Loucy (cell line): ENCODE measurements around the gene CCHCR1.

Experiments
- H2AFZ ChIP-seq: fragments of 200-600 bp; sonication (generic); 2 replicates; pipeline ENCODE4 v1.6.0; 2016; ENCODE audit warnings: antibody characterized with exemption, mild to moderate bottlenecking, low read length, moderate library complexity
- H3F3A ChIP-seq: fragments of 200-600 bp; 2 replicates; pipeline ENCODE4 v1.6.0; 2016; ENCODE audit warnings: antibody characterized with exemption, low read depth, mild to moderate bottlenecking
- H3K27me3 ChIP-seq: fragments of 200-600 bp; sonication (generic); 2 replicates; pipeline ENCODE4 v1.6.1; 2014; ENCODE audit warnings: low read length, mild to moderate bottlenecking; ENCODE audit not compliant: insufficient read depth, poor library complexity, severe bottlenecking
- H3K36me3 ChIP-seq: fragments of 200-600 bp; sonication (generic); 2 replicates; pipeline ENCODE4 v1.6.1; 2016; ENCODE audit warnings: low read length; ENCODE audit not compliant: insufficient read depth
- H3K4me1 ChIP-seq: fragments of 200-600 bp; sonication (generic); 2 replicates; pipeline ENCODE4 v1.5.1; 2014; ENCODE audit warnings: low read length, mild to moderate bottlenecking; ENCODE audit not compliant: insufficient read depth, poor library complexity, severe bottlenecking
- H3K4me2 ChIP-seq: fragments of 200-600 bp; sonication (generic); 2 replicates; pipeline ENCODE4 v1.6.0; 2014; ENCODE audit warnings: antibody characterized with exemption, low read length, low read depth, mild to moderate bottlenecking; ENCODE audit not compliant: poor library complexity, severe bottlenecking
- H3K4me3 ChIP-seq: fragments of 200-600 bp; sonication (generic); 2 replicates; pipeline ENCODE4 v1.5.1; 2014; ENCODE audit warnings: low read length, mild to moderate bottlenecking, mixed read lengths; ENCODE audit not compliant: poor library complexity, severe bottlenecking
- H3K79me2 ChIP-seq: fragments of 200-600 bp; sonication (generic); 2 replicates; pipeline ENCODE4 v1.6.1; 2014; ENCODE audit warnings: low read length; ENCODE audit not compliant: insufficient read depth
- H3K9ac ChIP-seq: fragments of 200-600 bp; sonication (generic); 2 replicates; pipeline ENCODE4 v1.6.0; 2014; ENCODE audit warnings: mild to moderate bottlenecking, low read depth, low read length, moderate library complexity; ENCODE audit not compliant: poor library complexity, severe bottlenecking
- H3K9me2 ChIP-seq: fragments of 200-600 bp; sonication (generic); replicated peaks from 2 replicates; pipeline ENCODE4 v1.6.1; 2016; ENCODE audit warnings: low read depth, low read length, mixed read lengths
- H3K9me3 ChIP-seq: fragments of 200-600 bp; sonication (generic); 2 replicates; pipeline ENCODE4 v1.6.1; 2014; ENCODE audit warnings: mild to moderate bottlenecking, antibody characterized with exemption, low read length, low read depth; ENCODE audit not compliant: insufficient read depth
- H4K20me1 ChIP-seq: fragments of 200-600 bp; sonication (generic); 2 replicates; pipeline ENCODE4 v1.6.0; 2014; ENCODE audit warnings: antibody characterized with exemption, low read length, mild to moderate bottlenecking; ENCODE audit not compliant: insufficient read depth, poor library complexity, severe bottlenecking
- CTCF ChIP-seq: fragments of 200-600 bp; sonication (generic); conservative IDR thresholded peaks from 2 replicates; pipeline ENCODE4 v1.5.1; 2014; ENCODE audit warnings: mild to moderate bottlenecking, antibody characterized with exemption, low read length
- EZH2phosphoT487 ChIP-seq: fragments of 200-600 bp; IDR thresholded peaks from 2 replicates; pipeline ENCODE4 v1.6.1; 2018; ENCODE audit warnings: antibody characterized with exemption, mild to moderate bottlenecking, moderate library complexity, borderline replicate concordance

CCHCR1 gene

DNA sequence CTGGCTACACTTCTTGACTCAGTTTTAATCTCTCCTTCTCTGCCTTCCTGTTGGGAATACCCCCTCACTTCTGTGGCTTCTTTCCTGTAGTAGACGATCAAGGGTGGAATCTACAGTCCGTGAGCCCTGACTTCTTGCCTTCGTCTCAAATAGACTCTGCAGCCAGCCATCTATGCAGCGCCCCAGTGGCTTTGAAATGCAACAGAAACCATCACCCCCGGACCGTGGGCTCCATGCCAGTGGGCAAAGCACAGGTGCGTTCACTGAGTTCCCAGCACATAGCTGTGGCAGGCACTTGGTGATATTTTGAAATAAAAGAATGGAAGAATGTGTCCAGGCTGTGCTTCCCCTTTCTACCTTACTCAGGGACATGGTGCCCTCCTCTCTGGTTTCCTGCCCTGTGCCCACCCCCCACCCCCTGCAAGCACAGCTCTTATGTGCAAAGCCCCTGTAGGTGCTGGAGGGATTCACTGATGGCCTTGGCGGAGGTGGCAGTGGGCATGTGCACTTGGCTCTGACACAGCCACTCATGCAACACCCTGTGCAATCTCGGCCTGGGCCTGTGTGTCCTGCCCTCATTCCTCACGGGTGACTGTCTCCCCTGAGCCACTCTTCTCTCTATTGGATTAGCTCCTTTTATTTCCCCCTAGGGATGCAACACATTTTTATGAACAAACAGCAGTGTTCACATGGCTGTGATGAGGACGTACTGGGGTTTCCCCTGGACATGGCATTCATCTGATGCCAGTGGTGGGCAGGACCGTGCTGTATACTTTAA is 31.8 kb downstream of the CCHCR1 start:
- H2AFZ ChIP-seq: 0 out of 2 replicates have a peak overlapping the region, but pooled peaks have one; percentile 52
- H3K9ac ChIP-seq: no peak overlapping the region
- H3K4me2 ChIP-seq: no peak overlapping the region
- H3K9me3 ChIP-seq: no peaks in the 10 kb centered on the region
- no peaks in the 10 kb centered on the region for H3K36me3 ChIP-seq
- H3F3A ChIP-seq: no peaks in the 10 kb centered on the region
- TF ChIP-seq EZH2phosphoT487 (no peak), CTCF (no peak)
- H3K79me2 ChIP-seq: no peaks in the 10 kb centered on the region
- peaks cover 3% of the 10 kb centered on the region for H3K4me1 ChIP-seq
- no peaks in the 10 kb centered on the region for H3K9me2 ChIP-seq
- H3K4me3 ChIP-seq: no peak overlapping the region
- no peaks in the 10 kb centered on the region for H3K27me3 ChIP-seq
- H4K20me1 ChIP-seq: no peaks in the 10 kb centered on the region

GRCh38 chr6:31125162-31125561 is 32.4 kb downstream of the CCHCR1 start:
- Histone ChIP-seq H4K20me1 (no peaks in the 10 kb centered on the region), H2AFZ (no peak overlapping the region), H3K4me1 (peaks cover 3% of the 10 kb centered on the region), H3K79me2 (no peaks in the 10 kb centered on the region), H3K36me3 (no peaks in the 10 kb centered on the region), H3K9ac (no peak overlapping the region), H3K4me3 (no peak overlapping the region), H3K9me2 (no peaks in the 10 kb centered on the region), H3K4me2 (no peak overlapping the region), H3K27me3 (no peaks in the 10 kb centered on the region), H3K9me3 (no peaks in the 10 kb centered on the region), H3F3A (no peaks in the 10 kb centered on the region)
- no peak for TF ChIP-seq CTCF
- TF ChIP-seq EZH2phosphoT487: no peak

GRCh38 chr6:31122791-31123706 is 34.6 kb downstream of the CCHCR1 start:
- TF ChIP-seq CTCF: no peak
- TF ChIP-seq EZH2phosphoT487: no peak
- Histone ChIP-seq H3K79me2 (no peaks in the 10 kb centered on the region), H3K36me3 (no peaks in the 10 kb centered on the region), H3K27me3 (no peaks in the 10 kb centered on the region), H3K4me1 (peaks cover 3% of the 10 kb centered on the region), H3F3A (no peaks in the 10 kb centered on the region), H3K4me2 (no peak overlapping the region), H3K9me2 (no peaks in the 10 kb centered on the region), H4K20me1 (no peaks in the 10 kb centered on the region), H2AFZ (no peak overlapping the region), H3K9me3 (no peaks in the 10 kb centered on the region), H3K9ac (no peak overlapping the region), H3K4me3 (no peak overlapping the region)
